Common myeloid progenitor, CD34-positive (primary cell): ENCODE data around the gene LUC7L2.

Experiments used
- CTCF ChIA-PET: fragments of 350-600 bp; sonication (Branson Sonifier 250); formaldehyde crosslinking; loops from one replicate; lab custom pipeline; 2021; ENCODE audit warnings: antibody characterized with exemption; lab: Charles Lee
- POLR2A ChIA-PET: fragments of 350-600 bp; sonication (Branson Sonifier 250); formaldehyde crosslinking; loops from one replicate; lab custom pipeline; 2021; ENCODE audit warnings: antibody characterized with exemption; lab: Charles Lee
- DNase-seq, 3 donors: peaks; one replicate each; pipeline versions ENCODE4 v3.0.0 to v3.0.0-alpha.2; 2013
- H3K27ac ChIP-seq, 2 experiments: 1 replicate in 1 of 2; 2 replicates in 1 of 2; pipeline ENCODE4 v1.7.0; 2013; ENCODE audit warnings: inconsistent platforms in 2 of 2, low read length in 2 of 2, mild to moderate bottlenecking in 2 of 2, low read depth in 1 of 2, moderate library complexity in 1 of 2; ENCODE audit not compliant: severe bottlenecking in 2 of 2, insufficient read depth in 1 of 2, poor library complexity in 1 of 2
- H3K27me3 ChIP-seq, 5 experiments: replicated peaks in 2 of 5; 1 replicate in 3 of 5; 2 replicates in 2 of 5; pipeline versions ENCODE4 v1.6.1 to v1.7.0; 2013; ENCODE audit warnings: low read length in 4 of 5, mild to moderate bottlenecking in 2 of 5, moderate library complexity in 2 of 5, inconsistent platforms in 1 of 5; ENCODE audit not compliant: insufficient read depth in 5 of 5, control insufficient read depth in 4 of 5
- H3K36me3 ChIP-seq, 4 experiments: 1 replicate in 2 of 4; 2 replicates in 2 of 4; pipeline versions ENCODE4 v1.6.1 to v1.7.0; 2013; ENCODE audit warnings: low read length in 3 of 4, control low read depth in 1 of 4, mild to moderate bottlenecking in 1 of 4; ENCODE audit not compliant: control insufficient read depth in 4 of 4, insufficient read depth in 4 of 4
- H3K4me1 ChIP-seq, 4 experiments: 1 replicate in 3 of 4; 2 replicates in 1 of 4; pipeline versions ENCODE4 v1.6.1 to v1.7.1; 2013; ENCODE audit warnings: low read length in 3 of 4, mild to moderate bottlenecking in 3 of 4, control low read depth in 1 of 4, inconsistent platforms in 1 of 4, moderate library complexity in 1 of 4; ENCODE audit not compliant: control insufficient read depth in 4 of 4, insufficient read depth in 4 of 4; ENCODE audit errors: control extremely low read depth in 1 of 4
- H3K4me3 ChIP-seq, 7 experiments: 1 replicate in 4 of 7; 2 replicates in 3 of 7; pipeline versions ENCODE4 v1.5.1 to v1.7.0; 2013; ENCODE audit warnings: mild to moderate bottlenecking in 7 of 7, low read length in 6 of 7, moderate library complexity in 6 of 7, inconsistent platforms in 2 of 7, low read depth in 2 of 7, control low read depth in 1 of 7; ENCODE audit not compliant: insufficient read depth in 4 of 7, control insufficient read depth in 1 of 7; ENCODE audit errors: extremely low read depth in 1 of 7
- H3K9me3 ChIP-seq, 5 experiments: 1 replicate in 4 of 5; 2 replicates in 1 of 5; pipeline versions ENCODE4 v1.6.1 to v1.7.1; 2013; ENCODE audit warnings: low read length in 4 of 5, mild to moderate bottlenecking in 2 of 5, inconsistent platforms in 1 of 5, low read depth in 1 of 5, moderate library complexity in 1 of 5; ENCODE audit not compliant: control insufficient read depth in 4 of 5, insufficient read depth in 2 of 5; ENCODE audit errors: control extremely low read depth in 1 of 5
- WGBS: methylation state at CpG from one replicate; pipeline ENCODE4 v1.1.5; 2013; ENCODE audit not compliant: insufficient coverage; 5-methylcytosine and 5-hydroxymethylcytosine counted together

LUC7L2 gene

DNA sequence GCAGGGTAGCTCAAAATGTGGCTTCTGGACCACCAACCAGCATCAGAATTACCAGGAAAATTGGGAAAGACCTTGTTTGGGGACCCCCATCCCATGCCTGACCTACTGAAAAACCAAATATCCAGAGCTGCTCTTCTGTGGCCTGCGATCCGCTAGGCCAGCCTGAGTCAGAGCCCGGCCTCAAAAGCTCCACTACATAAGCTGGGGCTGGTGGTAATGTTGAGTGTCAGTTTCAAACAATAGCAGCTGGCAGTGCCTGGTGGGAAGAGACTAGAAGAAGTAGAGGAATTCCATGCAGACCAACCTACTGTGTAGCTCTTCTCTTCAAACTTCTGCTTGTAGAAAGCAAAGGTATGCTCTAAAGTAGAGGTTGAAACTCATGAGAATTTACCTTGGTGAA, 71.8 kb downstream of the LUC7L2 start:
- no CpG with 5 or more reads among the region's 3 CpGs for WGBS
- Histone ChIP-seq H3K27ac (no peak overlapping the region), H3K4me3 (no peak overlapping the region), H3K4me1 (peaks cover 0 to 5% (median 1%) of the 10 kb centered on the region in 4 experiments), H3K9me3 (no peaks in the 10 kb centered on the region), H3K27me3 (no peaks in the 10 kb centered on the region), H3K36me3 (peaks cover 2 to 10% (median 4%) of the 10 kb centered on the region in 4 experiments)
- no peak for DNase-seq
- POLR2A ChIA-PET: no interaction called here
- CTCF ChIA-PET: interaction anchor here (1.2 to 1.4 kb wide), 3 partner anchors 11 to 18 kb away, joined by 3 to 4 read pairs (median 3); no protein-coding TSS in a partner anchor

DNA sequence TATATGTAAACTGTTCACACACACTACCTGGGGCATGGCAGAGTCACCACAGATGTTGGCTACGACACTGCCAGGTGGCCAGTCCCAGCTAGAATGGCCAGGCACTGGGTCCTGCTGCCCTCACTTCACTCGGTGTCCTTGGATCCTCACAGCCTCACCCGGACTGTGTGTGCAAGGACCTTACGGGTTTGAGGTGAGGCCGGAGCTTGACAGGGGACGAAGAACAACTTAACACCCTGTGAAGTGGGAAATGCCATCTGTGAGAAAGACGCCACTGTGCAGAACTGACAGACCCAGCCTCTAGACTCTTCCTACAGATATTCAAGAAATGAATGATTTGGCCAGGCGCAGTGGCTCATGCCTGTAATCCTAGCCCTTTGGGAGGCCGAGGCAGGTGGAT, 77.1 kb downstream of the LUC7L2 start:
- peaks cover 0 to 4% (median 1%) of the 10 kb centered on the region in 4 experiments for H3K36me3 ChIP-seq
- H3K27me3 ChIP-seq: no peaks in the 10 kb centered on the region
- CTCF ChIA-PET: interaction anchor here (0.6 to 3.5 kb wide), 6 partner anchors 13 to 180 kb away, joined by 3 to 28 read pairs (median 4); no protein-coding TSS in a partner anchor
- H3K4me1 ChIP-seq: peaks cover 0 to 5% (median 1%) of the 10 kb centered on the region in 4 experiments
- no peak for DNase-seq
- POLR2A ChIA-PET: no interaction called here
- no peaks in the 10 kb centered on the region for H3K9me3 ChIP-seq
- 98% methylated on average over 9 of the region's 9 CpGs for WGBS
- H3K4me3 ChIP-seq: no peak overlapping the region
- H3K27ac ChIP-seq: no peak overlapping the region

DNA sequence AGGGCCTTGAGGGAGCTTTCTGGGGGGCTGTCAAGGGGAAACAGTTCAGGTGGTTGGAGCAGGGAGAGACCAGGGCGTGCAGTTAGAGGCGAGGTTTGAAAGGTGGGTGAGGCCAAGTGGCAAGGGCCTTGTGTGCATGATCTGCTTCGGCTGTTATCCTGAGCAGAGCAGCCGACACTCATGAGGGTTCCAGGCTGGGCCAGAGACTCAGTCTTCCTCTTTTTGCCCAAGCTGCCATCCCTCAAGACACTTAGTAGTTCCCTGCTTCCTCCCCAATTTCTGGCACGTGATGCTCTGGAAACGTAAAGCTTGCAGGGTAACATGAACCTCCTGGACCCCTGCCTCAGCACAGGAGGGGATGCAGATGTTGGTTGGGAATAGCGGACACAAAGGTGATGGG, 79.7 kb downstream of the LUC7L2 start:
- peaks cover 0 to 2% (median 0%) of the 10 kb centered on the region in 4 experiments for H3K4me1 ChIP-seq
- H3K4me3 ChIP-seq: no peak overlapping the region
- no peaks in the 10 kb centered on the region for H3K9me3 ChIP-seq
- ChIA-PET POLR2A (interaction anchor here (1.0 kb wide), 1 partner anchor 28 kb away, joined by 3 read pairs; no protein-coding TSS in a partner anchor), CTCF (interaction anchor here (1.3 kb wide), 1 partner anchor 59 kb away, joined by 4 read pairs; no protein-coding TSS in a partner anchor)
- no peak for DNase-seq
- 93% methylated on average over 5 of the region's 7 CpGs for WGBS
- no peaks in the 10 kb centered on the region for H3K27me3 ChIP-seq
- H3K27ac ChIP-seq: no peak overlapping the region
- H3K36me3 ChIP-seq: peaks cover 0 to 4% (median 0%) of the 10 kb centered on the region in 4 experiments

DNA sequence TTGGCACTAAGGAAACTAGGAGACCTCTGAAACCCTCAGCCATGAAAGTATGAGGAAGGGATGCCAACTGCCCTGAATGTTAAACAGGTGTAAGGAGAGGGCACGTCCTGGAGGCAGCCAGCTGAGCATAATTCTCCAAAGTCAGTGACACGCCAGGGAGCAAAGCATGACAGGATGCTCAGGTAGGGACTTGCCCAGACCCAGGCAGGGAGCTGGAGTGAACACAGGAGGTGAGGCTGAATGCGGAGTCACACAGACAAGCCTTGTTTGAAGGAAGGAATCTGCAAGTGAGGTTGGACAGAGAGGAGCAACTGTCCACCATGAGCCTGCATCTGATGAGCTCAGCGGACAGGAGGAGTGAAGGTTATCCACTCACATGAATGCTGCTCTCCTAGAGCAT, 82.3 kb downstream of the LUC7L2 start:
- DNase-seq: no peak
- ChIA-PET CTCF (interaction anchor here (0.7 to 2.2 kb wide), 3 partner anchors 7 to 11 kb away, joined by 3 to 7 read pairs (median 3); no protein-coding TSS in a partner anchor), POLR2A (no interaction called here)
- WGBS: 98% methylated on average over 4 of the region's 4 CpGs
- Histone ChIP-seq H3K36me3 (peaks cover 0 to under 1% (median 0%) of the 10 kb centered on the region in 4 experiments), H3K9me3 (no peaks in the 10 kb centered on the region), H3K4me3 (no peak overlapping the region), H3K27me3 (no peaks in the 10 kb centered on the region), H3K27ac (no peak overlapping the region), H3K4me1 (no peaks in the 10 kb centered on the region)

DNA sequence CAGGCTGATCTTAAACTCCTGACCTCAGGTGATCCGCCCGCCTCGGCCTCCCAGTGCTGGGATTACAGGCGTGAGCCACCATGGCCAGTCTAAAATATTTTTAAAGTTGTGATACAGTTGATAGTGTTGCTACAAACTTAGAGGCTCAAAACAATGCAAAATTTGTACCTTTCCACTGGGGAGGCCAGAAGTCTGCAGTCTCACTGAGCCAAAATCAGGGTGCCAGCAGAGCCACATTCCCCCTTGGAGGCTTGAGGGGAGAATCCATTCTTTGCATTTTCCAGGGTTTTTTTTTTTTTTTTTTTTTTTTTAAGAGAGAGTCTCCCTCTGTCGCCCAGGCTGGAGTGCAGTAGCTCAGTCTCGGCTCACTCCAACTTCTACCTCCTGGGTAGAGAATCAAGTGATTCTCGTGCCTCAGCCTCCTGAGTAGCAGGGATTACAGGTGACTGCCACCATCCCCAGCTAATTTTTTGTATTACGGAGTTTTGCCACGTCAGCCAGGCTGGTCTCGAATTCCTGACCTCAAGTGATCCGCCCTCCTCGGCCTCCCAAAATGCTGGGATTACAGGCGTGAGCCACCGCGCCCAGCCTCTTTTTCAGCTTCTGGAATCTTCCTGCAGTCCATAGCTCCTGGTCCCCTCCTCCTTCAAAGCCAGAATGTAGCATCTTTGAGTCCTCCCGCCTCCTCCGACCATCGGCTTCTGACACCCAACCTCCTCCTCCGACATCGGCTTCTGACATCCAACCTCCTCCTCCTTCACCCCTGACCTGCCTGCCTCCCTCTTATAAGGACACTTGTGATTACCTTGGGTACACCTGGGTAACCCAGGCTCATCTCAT, 86.6 kb downstream of the LUC7L2 start:
- POLR2A ChIA-PET: no interaction called here
- no peak for DNase-seq
- H3K27ac ChIP-seq: no peak overlapping the region
- H3K4me1 ChIP-seq: no peaks in the 10 kb centered on the region
- no peaks in the 10 kb centered on the region for H3K27me3 ChIP-seq
- no peak overlapping the region for H3K4me3 ChIP-seq
- WGBS: 95% methylated on average over 16 of the region's 20 CpGs
- H3K36me3 ChIP-seq: no peaks in the 10 kb centered on the region
- no peaks in the 10 kb centered on the region for H3K9me3 ChIP-seq
- CTCF ChIA-PET: interaction anchor here (2.2 kb wide), 1 partner anchor 12 kb away, joined by 6 read pairs; no protein-coding TSS in a partner anchor

DNA sequence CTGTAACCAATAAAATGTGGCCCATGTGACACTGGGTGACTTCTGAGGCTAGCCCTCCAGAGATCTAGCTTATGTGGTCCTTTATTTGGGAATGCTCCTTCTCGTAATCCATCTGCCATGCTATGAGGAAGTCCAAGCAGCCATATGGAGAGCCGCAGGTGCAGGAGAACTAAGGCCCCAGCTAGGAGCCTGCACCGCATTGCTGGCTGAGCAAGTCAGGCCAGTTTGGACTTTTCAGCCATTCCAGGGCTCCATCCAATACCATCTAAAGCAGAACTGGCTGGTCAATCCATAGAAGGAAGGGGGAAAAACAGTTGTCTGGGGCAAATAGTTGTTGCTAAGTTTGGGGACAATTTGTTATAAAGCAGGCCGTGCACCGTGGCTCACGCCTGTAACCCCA, 91.2 kb downstream of the LUC7L2 start:
- H3K36me3 ChIP-seq: no peaks in the 10 kb centered on the region
- H3K4me1 ChIP-seq: no peaks in the 10 kb centered on the region
- POLR2A ChIA-PET: no interaction called here
- no peak for DNase-seq
- H3K9me3 ChIP-seq: no peaks in the 10 kb centered on the region
- whole genome bisulfite sequencing: 92% methylated on average over 6 of the region's 6 CpGs
- H3K4me3 ChIP-seq: no peak overlapping the region
- no peaks in the 10 kb centered on the region for H3K27me3 ChIP-seq
- CTCF ChIA-PET: interaction anchor here (1.0 kb wide), 1 partner anchor 16 kb away, joined by 7 read pairs; no protein-coding TSS in a partner anchor
- no peak overlapping the region for H3K27ac ChIP-seq

DNA sequence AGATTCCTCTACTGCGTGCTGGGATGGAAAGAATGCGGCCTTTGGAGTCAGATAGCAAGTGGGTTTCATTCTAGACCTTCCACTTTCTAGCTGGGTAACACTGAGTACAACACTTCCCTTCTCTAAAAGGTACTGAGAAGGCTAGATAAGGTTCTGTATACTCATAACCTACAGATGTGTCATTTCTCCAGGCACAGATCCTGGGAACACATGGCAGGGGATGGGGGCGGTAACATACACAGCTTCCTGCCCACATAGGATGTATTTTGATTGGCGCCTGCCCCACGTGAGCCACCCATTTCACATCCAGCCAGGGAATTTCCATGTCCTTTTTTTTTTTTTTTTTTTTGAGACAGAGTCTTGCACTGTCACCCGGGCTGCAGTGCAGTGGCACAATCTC, 91.9 kb downstream of the LUC7L2 start:
- Histone ChIP-seq H3K9me3 (no peaks in the 10 kb centered on the region), H3K4me3 (no peak overlapping the region), H3K4me1 (no peaks in the 10 kb centered on the region), H3K36me3 (no peaks in the 10 kb centered on the region), H3K27me3 (no peaks in the 10 kb centered on the region), H3K27ac (no peak overlapping the region)
- ChIA-PET CTCF (no interaction called here), POLR2A (no interaction called here)
- 89% methylated on average over 5 of the region's 6 CpGs for WGBS
- DNase-seq: peak in 1 of 3 donors; percentile 10
